RWPE1 (cell line): Measurements from ENCODE around the gene SOX3.

Experiments used
- CTCF ChIA-PET: fragments of 350-600 bp; sonication (Branson Sonifier 250); formaldehyde crosslinking; extraction: SDS; loops from one replicate; lab custom pipeline; 2021; lab: Yijun Ruan, JAX
- POLR2A ChIA-PET: fragments of 400-600 bp; formaldehyde crosslinking; extraction: SDS; loops from one replicate; lab custom pipeline; 2020; ENCODE audit warnings: antibody characterized with exemption; ENCODE audit not compliant: low non-redundant PET; lab: Yijun Ruan, JAX
- DNase-seq: peaks from one replicate; pipeline ENCODE4 v3.0.0; 2012; ENCODE audit warnings: low spot score
- H3K27ac ChIP-seq: fragments of 450-650 bp; 2 replicates; pipeline ENCODE4 v1.5.1; 2017
- TF ChIP-seq, protein P1 (sequence below): fragments of 450-650 bp; conservative IDR thresholded peaks from 2 replicates; pipeline ENCODE4 v1.5.1; 2017; ENCODE audit warnings: low read depth, mild to moderate bottlenecking

The SOX3 gene

DNA sequence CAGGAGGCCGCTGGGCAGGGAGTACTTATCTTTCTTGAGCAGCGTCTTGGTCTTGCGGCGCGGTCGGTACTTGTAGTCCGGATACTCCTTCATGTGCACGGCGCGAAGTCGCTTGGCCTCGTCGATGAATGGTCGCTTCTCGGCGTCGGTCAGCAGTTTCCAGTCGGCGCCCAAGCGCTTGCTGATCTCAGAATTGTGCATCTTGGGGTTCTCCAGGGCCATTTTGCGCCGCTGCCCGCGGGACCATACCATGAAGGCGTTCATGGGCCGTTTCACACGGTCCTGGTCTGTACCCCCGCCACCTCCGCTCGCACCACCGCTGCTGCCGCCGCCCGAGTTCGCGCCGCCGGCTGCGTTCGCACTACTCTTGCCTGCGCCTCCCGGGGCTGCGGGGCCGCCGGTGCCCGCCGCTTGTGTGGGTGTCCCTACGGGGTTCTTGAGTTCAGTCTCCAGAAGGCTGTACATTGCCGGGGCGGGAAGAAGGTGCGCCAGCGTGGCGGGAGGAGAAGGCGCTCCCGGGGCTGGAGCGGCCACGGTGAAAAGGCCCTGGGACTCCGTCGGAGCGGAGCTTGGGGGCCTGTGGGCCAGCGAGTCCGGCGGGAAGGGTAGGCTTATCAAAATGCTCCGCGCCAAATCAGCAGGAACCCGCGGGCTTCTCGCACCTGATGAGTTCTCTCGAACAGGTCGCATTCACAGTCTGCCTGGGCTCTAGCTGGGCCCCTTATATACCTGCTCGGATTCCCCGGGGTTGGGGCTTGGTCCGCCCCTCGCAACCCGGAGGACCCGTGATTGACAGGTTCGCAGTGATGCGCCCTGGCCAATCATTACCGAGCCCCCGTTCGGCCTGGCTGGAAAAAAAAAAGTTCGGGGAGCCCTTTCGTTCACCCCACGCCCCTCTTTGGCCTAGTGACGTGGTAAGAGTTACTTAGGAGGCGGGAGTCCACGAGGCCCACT lies at the start of gene SOX3:
SOX3 (minus strand) TSS at position 699 of the 954 bp plus-strand sequence; CDS start at position 690, 9 bp downstream.
- TF ChIP-seq, protein P1, sequence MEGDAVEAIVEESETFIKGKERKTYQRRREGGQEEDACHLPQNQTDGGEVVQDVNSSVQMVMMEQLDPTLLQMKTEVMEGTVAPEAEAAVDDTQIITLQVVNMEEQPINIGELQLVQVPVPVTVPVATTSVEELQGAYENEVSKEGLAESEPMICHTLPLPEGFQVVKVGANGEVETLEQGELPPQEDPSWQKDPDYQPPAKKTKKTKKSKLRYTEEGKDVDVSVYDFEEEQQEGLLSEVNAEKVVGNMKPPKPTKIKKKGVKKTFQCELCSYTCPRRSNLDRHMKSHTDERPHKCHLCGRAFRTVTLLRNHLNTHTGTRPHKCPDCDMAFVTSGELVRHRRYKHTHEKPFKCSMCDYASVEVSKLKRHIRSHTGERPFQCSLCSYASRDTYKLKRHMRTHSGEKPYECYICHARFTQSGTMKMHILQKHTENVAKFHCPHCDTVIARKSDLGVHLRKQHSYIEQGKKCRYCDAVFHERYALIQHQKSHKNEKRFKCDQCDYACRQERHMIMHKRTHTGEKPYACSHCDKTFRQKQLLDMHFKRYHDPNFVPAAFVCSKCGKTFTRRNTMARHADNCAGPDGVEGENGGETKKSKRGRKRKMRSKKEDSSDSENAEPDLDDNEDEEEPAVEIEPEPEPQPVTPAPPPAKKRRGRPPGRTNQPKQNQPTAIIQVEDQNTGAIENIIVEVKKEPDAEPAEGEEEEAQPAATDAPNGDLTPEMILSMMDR, result no peak
- no peak for DNase-seq
- CTCF ChIA-PET, result no interaction called here
- H3K27ac ChIP-seq, result no peak within 1 kb of the TSS
- POLR2A ChIA-PET, result no interaction called here

DNA sequence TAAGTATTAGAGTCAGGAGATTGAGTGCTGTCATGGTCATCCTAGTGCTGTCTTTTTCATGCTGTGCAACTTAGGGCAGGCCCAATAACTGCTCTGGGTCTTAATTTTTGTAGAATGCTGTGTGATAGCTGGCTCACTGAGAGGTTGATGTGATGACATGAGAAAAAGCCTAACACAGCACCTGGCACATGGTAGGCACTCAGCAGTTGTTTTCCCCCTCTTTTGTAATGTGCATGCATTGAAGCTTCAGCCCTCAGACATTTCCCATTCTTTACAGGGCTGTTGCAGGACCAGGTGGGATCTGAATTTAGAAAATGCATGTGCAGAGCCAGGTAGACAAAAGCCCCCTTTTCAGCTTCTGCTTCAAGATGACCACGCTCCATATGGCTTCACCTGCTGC lies 44.1 kb upstream of the SOX3 start:
- ChIA-PET CTCF (no interaction called here), POLR2A (no interaction called here)
- H3K27ac ChIP-seq, result no peak overlapping the region
- no peak for DNase-seq
- TF ChIP-seq, protein P1, result no peak

DNA sequence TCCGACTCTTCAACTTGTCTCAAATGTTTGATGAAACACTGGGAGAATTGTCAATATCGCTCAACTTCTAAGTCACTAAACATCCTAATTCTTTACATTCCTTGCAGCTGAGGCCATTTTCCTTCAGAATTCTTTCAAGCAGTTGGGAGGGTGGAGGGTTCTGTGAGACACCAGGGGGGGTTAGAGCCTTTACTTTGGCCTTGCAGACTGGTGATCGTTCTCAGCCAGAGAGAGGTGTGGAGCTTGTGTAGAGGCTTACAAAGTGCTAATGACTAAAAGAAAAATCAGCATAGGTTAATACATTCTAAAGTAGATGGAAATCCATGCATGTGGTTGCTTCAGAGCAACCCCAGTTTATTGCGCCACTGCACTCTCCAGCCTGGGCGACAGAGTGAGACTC lies 21.3 kb upstream of the SOX3 start:
- no peak for DNase-seq
- no peak overlapping the region for H3K27ac ChIP-seq
- ChIA-PET POLR2A (no interaction called here), CTCF (no interaction called here)
- TF ChIP-seq, protein P1, result no peak

DNA sequence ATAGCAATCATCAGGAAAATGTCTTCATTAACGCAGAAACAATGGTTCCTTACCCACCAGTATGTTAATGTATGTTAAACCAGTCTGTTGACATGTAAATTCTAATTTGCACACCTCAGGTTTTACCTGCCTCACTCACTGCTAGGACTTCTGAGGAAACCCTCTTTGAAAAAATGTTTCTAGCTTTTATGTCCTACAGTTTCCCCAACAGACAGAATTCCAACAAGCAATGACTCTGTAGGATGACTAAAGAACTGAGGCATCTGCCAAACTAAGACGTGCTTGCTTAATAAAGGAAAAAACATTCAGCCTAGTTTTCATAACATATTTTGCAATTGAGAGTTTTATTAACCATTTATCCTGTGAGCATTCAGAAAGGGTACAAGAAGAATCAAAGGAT lies 20.6 kb upstream of the SOX3 start:
- ChIA-PET POLR2A (no interaction called here), CTCF (no interaction called here)
- DNase-seq, result no peak
- TF ChIP-seq, protein P1, result no peak
- no peak overlapping the region for H3K27ac ChIP-seq

DNA sequence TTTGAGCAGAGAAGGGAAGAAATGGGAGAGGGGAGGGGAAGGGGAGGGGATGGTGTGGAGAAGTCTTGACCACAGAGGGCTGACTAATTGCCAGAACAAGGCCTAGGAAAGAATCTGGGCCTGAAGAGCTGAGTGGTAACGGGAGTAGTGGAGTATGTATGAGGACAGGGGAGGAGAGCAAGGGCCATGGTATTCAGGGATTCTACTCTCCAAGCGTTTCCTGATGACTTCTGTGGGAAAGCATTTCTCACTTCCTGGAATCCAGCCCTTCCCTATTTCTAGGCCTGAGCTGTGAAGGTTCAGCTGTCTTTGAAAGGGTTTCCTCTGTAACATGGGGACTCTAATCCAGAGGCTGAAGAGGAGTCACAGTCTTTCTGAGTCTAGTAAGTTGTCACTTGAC lies 19.7 kb upstream of the SOX3 start:
- ChIA-PET POLR2A (no interaction called here), CTCF (no interaction called here)
- TF ChIP-seq, protein P1, result no peak
- H3K27ac ChIP-seq, result no peak overlapping the region
- DNase-seq, result no peak

DNA sequence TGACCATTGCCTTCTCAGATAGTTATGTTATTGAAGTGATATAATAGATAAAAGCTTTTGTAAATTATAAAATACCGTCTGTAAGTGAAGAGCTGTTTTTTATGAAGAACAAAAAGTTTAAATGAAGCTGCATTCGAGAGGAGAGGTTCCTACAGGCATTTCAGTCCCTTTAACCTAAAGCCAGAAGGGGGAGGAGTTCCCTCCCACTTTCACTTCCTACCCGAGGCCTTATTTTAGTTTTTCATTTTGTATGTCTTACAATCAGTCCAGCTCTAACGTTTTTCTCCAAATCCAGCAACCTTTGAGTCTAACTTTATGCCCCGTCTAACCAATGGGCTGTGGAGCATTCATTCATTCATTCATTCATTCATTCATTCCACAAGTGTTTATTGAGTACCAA lies 16.5 kb upstream of the SOX3 start:
- TF ChIP-seq, protein P1, result no peak
- ChIA-PET CTCF (no interaction called here), POLR2A (no interaction called here)
- no peak overlapping the region for H3K27ac ChIP-seq
- DNase-seq, result no peak
